ENCODE data around the gene TGFB2. TPM values are rescaled to one million over a fixed set of nuclear protein-coding genes. Genes with fewer than 3 reads are reported as not detected.

TGFB2 gene
- total RNA-seq, 1 donor from 2014 or later, result 122 TPM

GRCh38 chr1:218481116-218481775 lies 136.1 kb downstream of the TGFB2 start:
- peak in 1 of 2 donors; percentile 50 for DNase-seq (ENCODE audit: low read depth in 2 of 2)

DNA sequence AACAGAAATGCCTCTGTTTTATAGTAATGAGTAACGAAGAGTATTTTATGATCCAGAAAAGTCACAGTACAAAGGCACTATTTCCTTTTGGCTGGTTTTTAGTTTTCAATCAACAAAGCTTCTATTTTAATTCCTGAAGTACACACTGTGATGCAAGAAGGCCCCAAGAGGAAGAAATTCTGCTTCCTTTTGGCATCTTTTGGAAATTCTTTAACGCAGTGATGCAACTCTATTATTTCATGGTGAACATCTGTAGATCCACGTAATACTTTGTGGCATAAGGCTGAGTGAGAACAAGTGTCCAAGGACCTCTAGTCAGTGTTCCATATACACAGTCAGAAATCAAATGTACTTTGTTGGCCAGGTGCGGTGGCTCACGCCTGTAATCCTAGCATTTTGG lies 137.5 kb downstream of the TGFB2 start:
- DNase-seq (ENCODE audit: low read depth in 2 of 2), result peak in 1 of 2 donors; percentile 72

- DNase-seq (ENCODE audit: low read depth in 2 of 2), result no peak
Observed at GRCh38 chr1:218485241-218485928, 140.2 kb downstream of the TGFB2 start.

DNA sequence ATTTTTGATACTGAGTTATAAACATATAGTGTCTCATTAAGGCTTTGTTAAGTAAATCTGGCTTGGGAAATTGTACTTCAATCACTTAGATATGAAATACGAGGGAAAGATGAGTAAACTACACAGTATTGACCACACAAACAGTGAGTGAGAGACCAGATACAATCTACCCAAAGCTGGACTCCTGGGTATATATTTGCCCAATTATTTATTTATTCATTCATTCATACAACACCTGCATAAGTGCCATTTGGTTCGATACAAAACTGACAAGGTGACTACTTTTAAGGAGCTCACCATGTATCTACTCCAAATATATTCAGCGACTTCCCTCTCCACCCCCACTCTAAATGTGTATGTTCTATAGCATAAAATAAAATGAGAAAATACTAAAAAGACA lies 143.4 kb downstream of the TGFB2 start:
- DNase-seq (ENCODE audit: low read depth in 2 of 2), result no peak

DNA sequence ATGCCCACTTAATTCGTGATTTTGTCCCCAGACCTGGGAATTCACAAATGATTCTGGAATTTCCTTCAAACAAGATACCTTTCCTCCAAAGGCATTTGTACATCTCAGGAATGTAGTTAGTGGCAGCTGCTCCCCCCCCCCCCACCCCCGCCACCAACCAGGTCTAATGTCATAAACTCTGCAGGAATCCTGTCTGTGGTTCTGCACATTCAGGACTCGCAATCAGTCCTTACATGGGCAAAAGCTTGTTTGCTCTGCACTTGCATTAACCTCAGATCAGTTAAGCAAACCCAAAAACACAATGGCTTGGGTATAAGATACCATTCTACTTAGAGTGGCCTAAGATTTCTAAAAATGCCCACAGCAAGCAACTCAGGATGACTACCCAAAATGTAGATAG lies 143.8 kb downstream of the TGFB2 start:
- no peak for DNase-seq (ENCODE audit: low read depth in 2 of 2)

GRCh38 chr1:218490406-218490922 lies 145.3 kb downstream of the TGFB2 start:
- DNase-seq (ENCODE audit: low read depth in 2 of 2), result no peak

- no peak for DNase-seq (ENCODE audit: low read depth in 2 of 2)
Observed at GRCh38 chr1:218492874-218493273, 147.7 kb downstream of the TGFB2 start.

DNA sequence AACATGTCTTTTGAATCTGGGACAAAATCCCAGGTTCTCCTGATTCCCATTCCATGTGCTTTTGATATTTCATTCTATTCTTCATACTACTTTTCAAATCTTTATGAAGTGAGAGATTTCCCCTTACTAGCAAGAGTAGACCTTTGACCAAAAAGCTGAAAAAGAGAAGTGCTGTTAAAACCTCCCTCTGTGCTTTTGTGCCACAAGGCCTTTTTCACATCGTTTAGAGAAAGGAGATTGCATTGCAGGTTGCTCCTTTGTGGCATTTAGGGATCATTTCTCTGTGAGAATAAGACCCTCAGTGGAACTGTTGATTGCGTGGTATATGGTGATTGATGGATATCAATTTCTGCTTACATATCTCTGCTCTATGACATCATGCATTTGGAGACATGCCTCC lies 148.8 kb downstream of the TGFB2 start:
- no peak for DNase-seq (ENCODE audit: low read depth in 2 of 2)

Other genes with a start within 250 kb of the TGFB2 start
- 2.2 and 4.0 TPM in 2 replicates for gene RRP15, start 60.0 kb upstream of the TGFB2 start, total RNA-seq